CD4-positive, alpha-beta T cell (primary cell): ENCODE data around the gene PITRM1. TPM values are rescaled to one million over a fixed set of nuclear protein-coding genes. Genes with fewer than 3 reads are reported as not detected.

Experiments used
- ATAC-seq: fragments of 200-7000 bp; cut with Tn5 transposase; one replicate; pipeline ENCODE4 v1.10.0; 2022; ENCODE audit warnings: mild to moderate bottlenecking; ENCODE audit not compliant: poor library complexity
- CTCF ChIA-PET: fragments of 350-600 bp; sonication (Branson Sonifier 250); formaldehyde crosslinking; loops from one replicate; lab custom pipeline; 2021; ENCODE audit warnings: antibody characterized with exemption, inconsistent platforms; lab: Charles Lee
- POLR2A ChIA-PET: fragments of 350-600 bp; sonication (Branson Sonifier 250); formaldehyde crosslinking; loops from one replicate; lab custom pipeline; 2021; ENCODE audit warnings: antibody characterized with exemption, inconsistent platforms; lab: Charles Lee
- DNase-seq, 14 experiments: peaks; one replicate each; pipeline ENCODE4 v3.0.0-alpha.2; 2013 to 2020; ENCODE audit warnings: mixed read lengths in 2 of 14
- H3K27ac ChIP-seq, 2 donors: one replicate each; pipeline versions ENCODE4 v1.5.1 to v1.7.0; 2013; ENCODE audit warnings: low read length in 2 of 2, low read depth in 1 of 2, mild to moderate bottlenecking in 1 of 2
- H3K27me3 ChIP-seq, 2 experiments: 1 replicate in 1 of 2; 2 replicates in 1 of 2; pipeline versions ENCODE4 v1.6.1 to v1.7.0; 2013; ENCODE audit warnings: low read length in 2 of 2, control low read depth in 1 of 2, mild to moderate bottlenecking in 1 of 2, moderate library complexity in 1 of 2; ENCODE audit not compliant: insufficient read depth in 2 of 2, control insufficient read depth in 1 of 2
- H3K36me3 ChIP-seq: one replicate; pipeline ENCODE4 v1.6.1; 2013; ENCODE audit warnings: low read length, control low read depth; ENCODE audit not compliant: insufficient read depth
- H3K4me1 ChIP-seq: one replicate; pipeline ENCODE4 v1.6.1; 2013; ENCODE audit warnings: low read length, control low read depth; ENCODE audit not compliant: insufficient read depth
- H3K4me3 ChIP-seq: one replicate; pipeline ENCODE4 v1.5.1; 2013; ENCODE audit warnings: mild to moderate bottlenecking, low read length, moderate library complexity
- H3K9me3 ChIP-seq, 2 experiments: 1 replicate in 1 of 2; 2 replicates in 1 of 2; pipeline versions ENCODE4 v1.6.1 to v1.7.0; 2013; ENCODE audit warnings: low read length in 2 of 2, mild to moderate bottlenecking in 2 of 2, control low read depth in 1 of 2, moderate library complexity in 1 of 2; ENCODE audit not compliant: control insufficient read depth in 1 of 2, insufficient read depth in 1 of 2
- H3K27ac Mint-ChIP-seq: one replicate; pipeline ENCODE4 v1.8.0; 2020; ENCODE audit warnings: mixed read lengths
- H3K27me3 Mint-ChIP-seq: one replicate; pipeline ENCODE4 v1.8.0; 2021; ENCODE audit warnings: mixed read lengths
- H3K36me3 Mint-ChIP-seq: one replicate; pipeline ENCODE4 v1.8.0; 2021; ENCODE audit warnings: low read depth, mixed read lengths
- H3K4me1 Mint-ChIP-seq: one replicate; pipeline ENCODE4 v1.8.0; 2021; ENCODE audit warnings: low read depth, mixed read lengths
- H3K4me3 Mint-ChIP-seq: one replicate; pipeline ENCODE4 v1.8.0; 2020; ENCODE audit warnings: mild to moderate bottlenecking, mixed read lengths
- H3K9me3 Mint-ChIP-seq: one replicate; pipeline ENCODE4 v1.8.0; 2020; ENCODE audit warnings: mixed read lengths
- intact Hi-C, 2 experiments: fragments of 100-400 bp; cut with DNase I in 1 of 2; cut with micrococcal nuclease in 1 of 2; formaldehyde crosslinking; loops; one replicate each; pipeline versions ENCODE4 v1.15.1 to v1.9.0; 2023 to 2025; cut with DNase I, micrococcal nuclease
- total RNA-seq, 174 experiments: library from RNA in 2 of 174; stranded (reverse) in 2 of 174; gene quantifications; one replicate each; pipeline ENCODE4 v1.2.3 and lab custom pipeline; 2021 to 2026
- TF ChIP-seq, protein P1 (sequence below): fragments of 200-600 bp; IDR thresholded peaks from one replicate; pipeline ENCODE4 v1.8.0; 2022; ENCODE audit warnings: antibody characterized with exemption, mild to moderate bottlenecking

PITRM1 gene
- total RNA-seq, 2 experiments from 2014 or later, result 76.7 to 77.8 TPM

DNA sequence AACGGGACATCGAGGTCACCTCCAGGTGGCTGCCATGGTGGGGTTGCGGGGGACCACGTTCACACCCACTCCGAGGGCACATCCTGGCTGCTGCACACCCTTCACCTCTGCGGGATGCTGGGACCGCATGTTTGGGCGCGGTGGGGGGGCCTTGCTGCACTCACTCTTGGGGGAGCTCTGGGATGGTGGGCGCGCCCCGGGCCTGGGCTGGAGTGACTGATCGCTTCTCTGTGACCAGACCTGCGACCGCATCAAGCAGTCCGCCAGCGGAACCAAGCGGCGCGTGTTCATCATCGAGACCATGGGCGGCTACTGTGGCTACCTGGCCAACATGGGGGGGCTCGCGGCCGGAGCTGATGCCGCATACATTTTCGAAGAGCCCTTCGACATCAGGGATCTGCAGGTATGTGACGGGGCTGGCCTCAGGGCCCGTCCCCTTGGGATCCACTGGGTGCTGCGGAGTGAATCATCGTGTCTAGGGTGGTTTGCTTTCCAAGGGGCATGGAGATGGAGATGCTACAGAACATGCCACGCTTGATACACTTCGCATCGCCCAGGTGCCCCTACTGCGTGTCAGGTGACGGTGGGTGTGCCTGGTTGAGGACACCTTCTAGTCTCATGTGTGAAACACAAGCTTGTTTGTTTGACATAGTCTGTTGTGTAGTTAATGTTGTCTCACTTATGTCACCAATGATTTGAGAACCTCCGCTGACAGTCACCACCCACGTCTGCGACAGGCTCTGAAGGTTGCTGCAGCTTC is 42.8 kb downstream of the PITRM1 start:
- Histone ChIP-seq H3K4me3 (no peak overlapping the region), H3K27me3 (no peaks in the 10 kb centered on the region), H3K9me3 (peaks cover 0 to 35% of the 10 kb centered on the region in 2 experiments), H3K4me1 (no peaks in the 10 kb centered on the region), H3K36me3 (peaks cover 48% of the 10 kb centered on the region), H3K27ac (no peak overlapping the region)
- no peaks in the 10 kb centered on the region for H3K4me1 Mint-ChIP-seq
- CTCF ChIA-PET, result no interaction called here
- POLR2A ChIA-PET, result no interaction called here
- peaks cover 84% of the 10 kb centered on the region for H3K36me3 Mint-ChIP-seq
- intact Hi-C loops, result no loop called here
- H3K9me3 Mint-ChIP-seq, result no peaks in the 10 kb centered on the region
- no peak overlapping the region for H3K4me3 Mint-ChIP-seq
- ATAC-seq (no peak), DNase-seq (no peak)
- TF ChIP-seq, protein P1, sequence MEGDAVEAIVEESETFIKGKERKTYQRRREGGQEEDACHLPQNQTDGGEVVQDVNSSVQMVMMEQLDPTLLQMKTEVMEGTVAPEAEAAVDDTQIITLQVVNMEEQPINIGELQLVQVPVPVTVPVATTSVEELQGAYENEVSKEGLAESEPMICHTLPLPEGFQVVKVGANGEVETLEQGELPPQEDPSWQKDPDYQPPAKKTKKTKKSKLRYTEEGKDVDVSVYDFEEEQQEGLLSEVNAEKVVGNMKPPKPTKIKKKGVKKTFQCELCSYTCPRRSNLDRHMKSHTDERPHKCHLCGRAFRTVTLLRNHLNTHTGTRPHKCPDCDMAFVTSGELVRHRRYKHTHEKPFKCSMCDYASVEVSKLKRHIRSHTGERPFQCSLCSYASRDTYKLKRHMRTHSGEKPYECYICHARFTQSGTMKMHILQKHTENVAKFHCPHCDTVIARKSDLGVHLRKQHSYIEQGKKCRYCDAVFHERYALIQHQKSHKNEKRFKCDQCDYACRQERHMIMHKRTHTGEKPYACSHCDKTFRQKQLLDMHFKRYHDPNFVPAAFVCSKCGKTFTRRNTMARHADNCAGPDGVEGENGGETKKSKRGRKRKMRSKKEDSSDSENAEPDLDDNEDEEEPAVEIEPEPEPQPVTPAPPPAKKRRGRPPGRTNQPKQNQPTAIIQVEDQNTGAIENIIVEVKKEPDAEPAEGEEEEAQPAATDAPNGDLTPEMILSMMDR, result no peak
- H3K27me3 Mint-ChIP-seq, result no peaks in the 10 kb centered on the region
- no peak overlapping the region for H3K27ac Mint-ChIP-seq

DNA sequence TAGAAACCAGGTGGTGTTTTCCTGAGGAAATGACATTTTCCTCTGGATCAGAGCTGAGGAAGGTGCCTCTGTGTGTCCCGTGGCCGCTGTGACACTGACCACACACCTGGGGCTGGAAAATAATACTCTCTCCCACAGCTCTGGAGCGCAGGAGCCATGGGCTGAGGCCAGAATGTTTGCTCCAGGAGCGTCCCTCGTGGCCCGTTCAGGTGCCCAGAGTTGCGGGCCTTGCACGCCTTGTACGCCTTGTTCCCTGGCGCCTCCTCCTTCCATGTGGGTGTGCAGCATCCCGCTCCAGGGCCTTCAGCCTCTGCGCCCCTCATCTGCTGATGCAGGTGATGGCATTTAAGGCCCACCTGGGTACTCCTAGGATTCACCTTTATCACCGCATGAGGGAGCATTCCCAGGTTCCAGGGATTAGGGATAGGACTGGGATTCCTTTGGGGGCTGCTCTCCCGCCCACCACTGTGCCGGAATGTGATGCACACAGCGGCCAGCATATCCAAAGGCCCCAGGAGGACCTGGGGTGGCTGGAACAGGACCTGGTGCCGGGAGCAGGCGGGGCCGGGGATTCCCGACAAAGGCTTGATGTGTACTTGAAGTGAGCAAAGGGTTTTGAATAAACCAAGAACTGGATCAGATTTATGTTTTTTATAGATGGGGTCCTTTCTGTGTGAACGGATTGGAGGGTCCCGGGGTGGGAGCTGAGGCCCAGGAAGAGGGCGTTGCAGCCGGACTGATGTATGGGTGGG is 44.0 kb downstream of the PITRM1 start:
- no peaks in the 10 kb centered on the region for H3K9me3 Mint-ChIP-seq
- peaks cover 40% of the 10 kb centered on the region for H3K36me3 ChIP-seq
- H3K4me1 ChIP-seq, result no peaks in the 10 kb centered on the region
- H3K27me3 ChIP-seq, result no peaks in the 10 kb centered on the region
- TF ChIP-seq, protein P1, result no peak
- H3K27ac Mint-ChIP-seq, result no peak overlapping the region
- ATAC-seq (no peak), DNase-seq (no peak)
- H3K27ac ChIP-seq, result no peak overlapping the region
- no peaks in the 10 kb centered on the region for H3K27me3 Mint-ChIP-seq
- CTCF ChIA-PET, result no interaction called here
- peaks cover 0 to 39% of the 10 kb centered on the region in 2 experiments for H3K9me3 ChIP-seq
- no peak overlapping the region for H3K4me3 Mint-ChIP-seq
- POLR2A ChIA-PET, result no interaction called here
- H3K36me3 Mint-ChIP-seq, result peaks cover 77% of the 10 kb centered on the region
- no peaks in the 10 kb centered on the region for H3K4me1 Mint-ChIP-seq
- intact Hi-C loops, result no loop called here
- no peak overlapping the region for H3K4me3 ChIP-seq

DNA sequence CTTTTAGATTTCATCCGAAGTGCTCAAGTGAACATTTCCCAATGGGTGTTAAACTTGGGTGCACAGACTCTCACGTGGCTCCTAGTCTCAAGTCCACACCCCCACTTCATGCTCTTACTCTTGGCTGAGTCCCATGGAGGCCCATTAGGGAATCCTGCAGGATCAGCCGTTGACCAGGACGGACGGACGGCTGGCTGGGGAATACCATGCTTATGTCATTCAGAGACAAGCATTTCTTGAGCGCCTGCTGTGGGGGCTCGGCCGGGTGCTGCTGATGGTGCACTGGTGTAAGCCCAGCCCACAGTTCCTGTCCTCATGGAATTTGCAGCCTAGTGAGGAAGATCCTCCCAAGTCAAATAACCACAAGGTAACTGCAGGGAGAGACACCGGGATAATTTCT is 44.7 kb downstream of the PITRM1 start:
- TF ChIP-seq, protein P1, result no peak
- no peak overlapping the region for H3K27ac ChIP-seq
- H3K36me3 ChIP-seq, result peaks cover 44% of the 10 kb centered on the region
- no peaks in the 10 kb centered on the region for H3K27me3 Mint-ChIP-seq
- DNase-seq (no peak), ATAC-seq (no peak)
- no peaks in the 10 kb centered on the region for H3K4me1 ChIP-seq
- H3K9me3 Mint-ChIP-seq, result no peaks in the 10 kb centered on the region
- CTCF ChIA-PET, result no interaction called here
- no peak overlapping the region for H3K4me3 ChIP-seq
- intact Hi-C loops, result no loop called here
- H3K36me3 Mint-ChIP-seq, result peaks cover 80% of the 10 kb centered on the region
- H3K4me3 Mint-ChIP-seq, result no peak overlapping the region
- no peak overlapping the region for H3K27ac Mint-ChIP-seq
- H3K4me1 Mint-ChIP-seq, result no peaks in the 10 kb centered on the region
- H3K27me3 ChIP-seq, result no peaks in the 10 kb centered on the region
- POLR2A ChIA-PET, result no interaction called here
- H3K9me3 ChIP-seq, result peaks cover 0 to 39% of the 10 kb centered on the region in 2 experiments
